ENCODE results near the gene ADH4.
"Not testable (repeated sequence)": the region's sequence is repeated elsewhere in the genome, so short reads cannot be mapped to it uniquely, and the experiment has no call there.

ADH4 gene

GRCh38 chr4:99144070-99144469, at the start of gene ADH4:
Gene ADH4, minus strand, starts transcription at chr4:99144297. Its CDS starts 75 bp downstream, at chr4:99144222.
- no peak for DNase-seq

GRCh38 chr4:99190336-99190735, 46.2 kb upstream of the ADH4 start:
- no peak for DNase-seq

DNA sequence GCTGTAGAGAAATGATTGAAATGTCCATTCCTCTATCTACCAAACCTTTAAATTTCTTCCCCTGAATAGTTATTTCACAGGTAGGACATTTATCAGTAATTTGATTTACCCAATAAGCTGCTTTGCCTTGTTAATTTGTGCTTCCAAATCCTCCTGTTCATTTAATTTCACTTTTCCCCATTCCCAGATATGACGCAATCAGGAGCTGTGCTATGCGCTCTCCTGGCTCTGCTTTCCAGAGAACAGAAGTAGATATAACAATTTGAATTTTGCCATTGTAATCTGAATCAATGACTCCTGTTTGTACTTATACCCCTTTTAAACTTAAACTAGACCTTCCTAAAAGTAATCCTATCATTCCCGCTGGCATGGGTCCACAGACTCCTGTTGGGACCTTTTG, 45.8 kb upstream of the ADH4 start:
- DNase-seq: not testable (repeated sequence)

DNA sequence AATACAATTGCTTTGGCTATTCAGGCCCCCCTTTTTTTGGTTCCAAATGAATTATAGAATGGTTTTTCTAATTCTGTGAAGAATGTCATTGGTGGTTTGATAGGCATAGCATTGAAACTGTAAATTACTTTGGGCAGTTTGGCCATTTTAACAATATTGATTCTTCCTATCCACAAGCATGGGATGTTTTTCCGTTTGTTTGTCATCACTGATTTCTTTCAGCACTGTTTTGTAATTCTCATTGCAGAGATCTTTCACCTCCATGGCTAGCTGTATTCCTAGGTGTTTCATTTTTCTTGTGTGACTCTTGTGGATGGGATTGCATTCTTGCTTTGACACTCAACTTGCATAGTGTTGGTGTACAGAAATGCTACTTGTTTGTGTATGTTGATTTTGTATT, 41.9 kb upstream of the ADH4 start:
- no peak for DNase-seq

DNA sequence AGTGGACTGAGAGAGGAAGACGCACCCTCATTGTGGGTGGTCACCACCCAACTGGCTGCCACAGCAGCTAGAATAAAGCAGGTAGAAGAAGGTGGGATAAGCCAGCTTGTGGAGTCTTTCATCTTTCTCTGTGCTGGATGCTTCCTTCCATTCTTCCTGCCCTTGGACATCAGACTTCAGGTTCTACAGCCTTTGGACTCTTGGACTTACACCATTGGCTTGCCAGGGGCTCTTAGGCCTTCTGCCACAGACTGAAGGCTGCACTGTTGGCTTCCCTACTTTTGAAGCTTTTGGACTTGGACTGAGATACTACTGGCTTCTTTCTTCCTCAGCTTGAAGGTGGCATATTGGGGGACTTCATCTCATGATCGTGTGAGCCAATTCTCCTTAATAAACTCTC, 41.5 kb upstream of the ADH4 start:
- DNase-seq: no peak

GRCh38 chr4:99180382-99181070, 36.4 kb upstream of the ADH4 start:
- peak; percentile 57 for DNase-seq

- no peak for DNase-seq
Observed at GRCh38 chr4:99179626-99180025, 35.5 kb upstream of the ADH4 start.

GRCh38 chr4:99179178-99179577, 35.1 kb upstream of the ADH4 start:
- no peak for DNase-seq

DNA sequence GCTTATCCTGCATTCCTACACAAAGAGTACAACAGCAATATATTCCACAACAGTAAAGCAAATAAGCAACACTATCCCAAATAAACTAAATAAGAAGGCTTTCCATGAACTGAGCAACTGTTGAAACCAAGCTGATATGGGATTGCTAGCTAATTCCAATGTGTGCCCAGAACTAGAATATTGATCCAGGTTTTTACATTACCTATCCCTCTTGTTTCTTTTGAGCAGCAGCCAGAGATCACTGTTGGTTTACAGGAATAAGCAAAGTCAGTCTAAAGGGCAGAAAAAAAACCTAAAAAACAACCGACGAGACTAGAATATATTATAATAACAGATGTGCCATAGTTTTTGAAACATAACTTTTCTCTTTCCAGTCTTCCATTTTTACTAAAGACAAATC, 22.4 kb upstream of the ADH4 start:
- no peak for DNase-seq

DNA sequence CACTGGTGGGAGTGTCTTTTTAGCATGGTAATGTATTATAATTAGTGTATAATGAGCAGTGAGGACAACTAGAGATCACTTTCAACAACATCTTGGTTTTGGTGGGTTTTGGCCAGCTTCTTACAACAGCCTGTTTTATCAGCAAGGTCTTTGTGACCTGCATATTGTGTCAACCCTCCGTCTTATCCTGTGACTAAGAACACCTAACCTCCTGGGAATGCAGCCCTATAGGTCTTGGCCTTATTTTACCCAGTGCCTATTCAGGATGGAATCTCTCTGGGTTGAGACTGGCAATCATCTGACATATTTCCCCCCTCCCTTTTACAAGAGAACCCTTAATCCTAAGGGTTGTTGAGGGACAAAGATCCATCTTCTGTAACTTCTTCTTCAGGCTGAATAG, 21.9 kb upstream of the ADH4 start:
- no peak for DNase-seq

- no peak for DNase-seq
Observed at GRCh38 chr4:99161373-99162099, 17.4 kb upstream of the ADH4 start.

DNA sequence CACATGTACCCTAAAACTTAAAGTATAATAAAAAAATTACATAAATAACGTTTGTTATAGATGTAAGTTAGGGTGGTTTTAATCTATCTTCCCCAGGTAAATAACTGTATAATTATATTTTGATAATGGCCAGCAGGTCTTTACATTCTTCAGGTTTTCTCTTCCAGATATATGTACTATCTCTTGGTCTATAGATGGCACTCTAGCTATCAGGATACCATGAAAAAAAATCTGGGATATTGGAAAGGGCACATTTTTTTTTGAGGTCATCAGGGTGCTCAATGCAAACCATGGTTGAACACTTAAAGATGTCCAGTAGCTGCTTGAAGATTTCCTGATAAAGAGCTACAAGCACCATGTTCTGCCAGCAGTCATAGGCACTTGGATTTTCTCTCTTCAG, 15.6 kb upstream of the ADH4 start:
- DNase-seq: no peak

DNA sequence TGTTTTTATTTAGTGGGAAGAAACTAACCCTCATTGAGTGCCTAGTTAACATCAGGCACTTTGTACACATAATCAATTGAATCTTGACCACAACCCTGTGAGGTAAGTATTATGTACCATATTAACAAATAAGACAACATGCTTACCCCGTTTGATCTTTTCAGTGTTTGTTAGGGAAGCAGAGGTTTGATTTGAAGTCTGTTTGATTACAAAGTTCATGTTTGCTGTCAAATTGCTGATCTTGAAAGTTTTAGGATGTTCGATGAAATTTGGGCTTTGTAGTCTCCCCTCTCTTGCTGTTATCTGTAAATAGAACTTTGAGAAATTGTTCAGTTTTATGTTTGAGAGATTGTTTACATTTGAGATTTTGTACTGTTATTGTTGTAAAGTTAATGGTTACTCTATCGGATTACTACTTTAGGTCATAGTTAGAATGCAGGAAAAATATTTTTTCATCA, 13.4 kb upstream of the ADH4 start:
- DNase-seq: no peak

GRCh38 chr4:99156992-99157391, 12.9 kb upstream of the ADH4 start:
- DNase-seq: no peak

- DNase-seq: no peak
Observed at GRCh38 chr4:99154658-99155342, 10.7 kb upstream of the ADH4 start.

- no peak for DNase-seq
Observed at GRCh38 chr4:99151995-99152394, 7.9 kb upstream of the ADH4 start.

DNA sequence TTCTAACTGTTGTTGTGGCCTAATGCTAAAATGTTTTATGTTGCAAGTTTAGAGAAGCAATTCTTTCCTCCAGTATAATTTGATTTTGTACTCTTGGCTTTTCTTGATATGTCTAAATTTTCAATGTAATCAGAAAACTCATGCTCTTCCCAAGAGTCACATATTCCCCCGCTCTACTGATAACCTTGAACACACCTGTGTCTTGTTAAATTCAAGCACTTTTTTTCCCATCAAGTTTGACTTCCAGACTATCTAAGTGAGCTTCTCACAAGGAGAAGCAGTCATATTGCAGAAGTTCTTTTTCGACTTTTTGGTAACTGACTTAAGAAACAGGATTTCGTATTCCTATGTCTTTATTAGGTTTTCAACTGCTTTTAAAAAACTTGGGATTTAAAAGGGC, 7.4 kb upstream of the ADH4 start:
- no peak for DNase-seq

DNA sequence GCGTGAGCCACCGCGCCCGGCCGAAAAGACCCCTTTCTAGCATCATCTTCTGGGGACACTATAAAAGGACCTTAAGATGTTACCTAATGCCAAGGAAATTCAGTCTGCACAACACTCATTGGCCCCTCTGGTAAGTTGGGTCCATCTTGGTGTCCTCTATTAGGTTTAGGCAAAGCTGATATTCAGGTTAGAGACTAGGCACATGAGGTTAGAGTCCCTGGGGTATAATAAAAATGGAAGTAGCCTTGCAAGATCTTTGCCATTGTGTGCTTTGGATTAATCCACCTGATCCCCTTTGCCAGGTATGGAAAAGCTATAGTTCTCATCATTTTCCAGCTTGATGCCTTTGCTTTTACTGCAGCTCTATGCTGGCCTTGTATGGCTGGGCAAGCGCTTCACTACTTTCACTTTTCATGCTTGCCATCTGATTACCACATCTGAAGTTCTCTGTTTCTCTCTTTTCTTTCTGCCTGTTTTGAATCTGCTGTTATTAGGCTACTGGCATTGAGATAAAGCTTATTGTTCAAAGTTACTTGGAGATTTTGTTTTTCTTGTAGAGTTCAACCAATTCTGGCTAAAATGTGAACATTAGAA, 5.4 kb upstream of the ADH4 start:
- DNase-seq: no peak

- DNase-seq: no peak
Observed at GRCh38 chr4:99148550-99148949, 4.5 kb upstream of the ADH4 start.

DNA sequence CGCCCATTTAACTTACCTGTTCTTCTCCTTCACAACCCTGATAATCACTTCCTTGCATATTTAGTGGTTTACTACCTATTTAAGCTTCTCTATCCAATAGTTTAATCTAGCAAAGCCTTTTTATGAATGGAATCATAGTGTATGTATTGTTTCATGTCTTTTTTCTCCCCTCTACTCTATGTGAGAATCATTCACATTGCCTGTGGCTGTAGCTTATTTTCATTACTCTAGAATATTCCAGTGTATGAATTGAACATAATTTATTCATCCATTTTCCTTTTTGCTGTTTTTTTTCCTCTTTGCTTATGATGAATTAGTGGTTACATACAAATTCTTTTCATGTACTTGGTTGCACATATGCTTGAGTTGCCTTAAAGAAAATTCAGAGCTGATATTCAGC, 490 bp upstream of the ADH4 start:
- DNase-seq: no peak

DNA sequence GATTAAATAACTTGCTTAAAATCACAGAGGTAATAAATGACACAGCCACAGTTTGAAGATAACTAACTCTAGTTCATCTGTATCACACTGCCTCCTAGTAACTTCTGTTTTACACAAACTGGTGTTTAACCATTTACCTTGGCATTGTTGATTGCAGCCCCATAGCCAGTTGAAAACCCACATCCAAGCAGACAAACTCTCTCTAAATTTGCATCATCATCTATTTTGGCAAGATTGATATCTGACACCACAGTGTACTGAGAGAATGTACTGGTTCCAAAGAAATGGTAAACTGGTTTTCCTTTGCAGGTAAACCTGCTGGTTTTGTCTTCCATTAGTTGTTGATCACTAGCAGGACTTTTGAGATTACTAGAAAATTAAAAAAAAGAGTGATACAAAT, 7.8 kb downstream of the ADH4 start:
- no peak for DNase-seq

DNA sequence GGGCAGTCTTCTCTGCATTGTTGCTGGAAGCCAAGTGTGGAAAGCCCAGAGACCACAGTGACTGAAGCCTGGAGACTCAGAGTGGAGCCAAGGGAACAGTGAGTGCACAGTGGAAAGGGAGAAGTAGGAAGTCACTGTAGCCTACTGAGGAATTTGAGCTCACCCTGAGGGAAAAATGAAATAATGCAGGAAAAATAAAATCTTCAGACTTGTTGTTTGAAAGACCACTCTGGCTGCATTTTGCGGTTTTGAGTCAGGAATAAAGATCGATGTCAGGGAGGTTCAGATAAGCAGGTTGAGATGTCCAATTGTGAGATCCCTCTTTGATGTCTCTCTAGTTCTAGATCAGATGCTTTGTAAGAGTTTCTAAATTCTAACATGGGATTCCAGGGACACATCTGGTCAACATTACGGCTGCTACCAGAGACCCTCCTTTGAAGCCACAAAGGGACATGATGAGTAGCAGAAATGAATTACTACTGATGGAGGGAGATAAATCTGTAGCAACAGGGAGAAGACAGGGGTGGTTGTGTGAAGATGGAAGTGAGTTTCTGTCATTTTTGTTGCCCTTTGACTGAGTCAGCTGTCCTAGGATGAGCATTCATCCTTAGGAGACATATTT, 8.4 kb downstream of the ADH4 start:
- DNase-seq: no peak

DNA sequence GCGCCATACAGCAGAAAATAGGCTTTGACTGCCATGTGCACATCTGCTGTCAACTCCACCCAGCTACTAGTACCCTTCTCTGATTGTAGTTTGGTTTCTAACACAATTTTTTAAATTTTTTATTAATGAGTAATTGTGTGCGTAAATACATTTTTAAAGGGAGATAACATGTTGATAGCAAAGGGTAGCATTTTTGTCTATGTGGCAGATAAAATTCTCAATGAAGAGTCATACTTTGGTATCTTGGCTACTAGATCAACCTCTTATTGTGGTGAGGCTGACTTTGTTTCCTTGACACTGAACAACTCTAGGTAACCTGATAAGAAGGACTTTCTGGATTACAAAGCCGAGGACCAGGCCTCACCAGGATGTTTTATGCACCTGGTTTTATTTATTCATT, 9.5 kb downstream of the ADH4 start:
- no peak for DNase-seq

Data from right forelimb (tissue), 1 donor.